Mucosa of descending colon (tissue), 3 donors: ENCODE data around the gene PITRM1. TPM values are rescaled to one million over a fixed set of nuclear protein-coding genes. Genes with fewer than 3 reads are reported as not detected.
"Not testable (repeated sequence)": the region's sequence is repeated elsewhere in the genome, so short reads cannot be mapped to it uniquely, and the experiment has no call there.

Experiments used
- ATAC-seq: fragments of 200-7000 bp; cut with Tn5 transposase; one replicate; pipeline ENCODE4 v1.9.1; 2020; ENCODE audit warnings: mild to moderate bottlenecking, moderate library complexity
- DNase-seq, 3 donors: peaks; one replicate each; pipeline ENCODE4 v3.0.0-alpha.2; 2020
- H3K36me3 ChIP-seq: fragments of 200-600 bp; one replicate; pipeline ENCODE4 v1.8.0; 2021; ENCODE audit warnings: low read depth, mild to moderate bottlenecking
- H3K4me1 ChIP-seq: fragments of 200-600 bp; one replicate; pipeline ENCODE4 v1.8.0; 2021; ENCODE audit warnings: low read depth, mild to moderate bottlenecking
- H3K4me3 ChIP-seq: fragments of 200-600 bp; one replicate; pipeline ENCODE4 v1.8.0; 2021; ENCODE audit warnings: mild to moderate bottlenecking
- H3K9me3 ChIP-seq: fragments of 200-600 bp; one replicate; pipeline ENCODE4 v1.8.0; 2021; ENCODE audit warnings: mild to moderate bottlenecking
- intact Hi-C, 2 donors: fragments of 100-400 bp; cut with DNase I in 1 of 2; cut with micrococcal nuclease in 1 of 2; formaldehyde crosslinking; loops; one replicate each; pipeline versions ENCODE4 v1.11.0 to v1.11.1; 2022; cut with DNase I, micrococcal nuclease
- total RNA-seq, 3 donors: library from RNA; stranded (reverse); fragmentation: NEBNext Ultra II Directional in 2 of 3; extraction: Animal tissue kit (Norgen Biotek cat#: 25700) in 2 of 3; gene quantifications; one replicate each; pipeline versions ENCODE4 v1.2.1 to v1.2.4, GENCODE V29; 2021 to 2023
- TF ChIP-seq, protein P1 (sequence below): fragments of 200-600 bp; IDR thresholded peaks from one replicate; pipeline ENCODE4 v1.8.0; 2022; ENCODE audit warnings: antibody characterized with exemption, mild to moderate bottlenecking
- donor health status: DM: no; HTN: no; CAD: no; lungs with moderate emphysema.
- donor health status: DM: no; HTN: no; CAD: no.
- donor health status: DM: no; HTN: yes; CAD: no.

PITRM1 gene
- total RNA-seq, 3 donors from 2014 or later, result 50.8 to 53.9 (median 51.3) TPM

- Histone ChIP-seq H3K4me3 (no peak overlapping the region), H3K36me3 (no peaks in the 10 kb centered on the region), H3K9me3 (no peaks in the 10 kb centered on the region), H3K4me1 (no peaks in the 10 kb centered on the region)
- TF ChIP-seq, protein P1, sequence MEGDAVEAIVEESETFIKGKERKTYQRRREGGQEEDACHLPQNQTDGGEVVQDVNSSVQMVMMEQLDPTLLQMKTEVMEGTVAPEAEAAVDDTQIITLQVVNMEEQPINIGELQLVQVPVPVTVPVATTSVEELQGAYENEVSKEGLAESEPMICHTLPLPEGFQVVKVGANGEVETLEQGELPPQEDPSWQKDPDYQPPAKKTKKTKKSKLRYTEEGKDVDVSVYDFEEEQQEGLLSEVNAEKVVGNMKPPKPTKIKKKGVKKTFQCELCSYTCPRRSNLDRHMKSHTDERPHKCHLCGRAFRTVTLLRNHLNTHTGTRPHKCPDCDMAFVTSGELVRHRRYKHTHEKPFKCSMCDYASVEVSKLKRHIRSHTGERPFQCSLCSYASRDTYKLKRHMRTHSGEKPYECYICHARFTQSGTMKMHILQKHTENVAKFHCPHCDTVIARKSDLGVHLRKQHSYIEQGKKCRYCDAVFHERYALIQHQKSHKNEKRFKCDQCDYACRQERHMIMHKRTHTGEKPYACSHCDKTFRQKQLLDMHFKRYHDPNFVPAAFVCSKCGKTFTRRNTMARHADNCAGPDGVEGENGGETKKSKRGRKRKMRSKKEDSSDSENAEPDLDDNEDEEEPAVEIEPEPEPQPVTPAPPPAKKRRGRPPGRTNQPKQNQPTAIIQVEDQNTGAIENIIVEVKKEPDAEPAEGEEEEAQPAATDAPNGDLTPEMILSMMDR, result no peak
- intact Hi-C loops, result no loop called here
- ATAC-seq, result no peak
- DNase-seq, result no peak
These were observed 6.6 kb upstream of the PITRM1 start for GRCh38 chr10:3179174-3179573.

DNA sequence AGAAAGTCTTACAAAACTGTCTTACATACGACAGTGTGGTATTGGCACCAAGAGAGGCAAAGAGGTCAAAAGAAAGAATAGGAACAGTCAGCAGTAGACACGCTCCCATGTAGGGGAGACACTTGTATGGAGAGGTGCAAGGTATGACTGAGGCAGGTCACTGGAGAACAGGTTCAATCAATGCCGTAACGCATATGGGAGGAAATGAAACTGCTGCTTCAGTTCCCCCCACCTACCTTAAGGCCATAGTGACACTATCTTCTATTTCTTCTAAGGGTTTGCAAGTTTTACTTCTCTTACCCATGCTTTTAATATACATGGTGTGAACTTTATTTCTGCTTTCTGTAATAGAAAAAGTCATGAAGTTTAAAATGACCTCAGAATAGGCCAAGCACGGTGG, 5.5 kb upstream of the PITRM1 start:
- ATAC-seq, result no peak
- DNase-seq, result no peak
- Histone ChIP-seq H3K36me3 (no peaks in the 10 kb centered on the region), H3K9me3 (no peaks in the 10 kb centered on the region), H3K4me1 (no peaks in the 10 kb centered on the region), H3K4me3 (no peak overlapping the region)
- TF ChIP-seq, protein P1, result no peak
- intact Hi-C loops, result no loop called here

GRCh38 chr10:3173171-3173878, 743 bp upstream of the PITRM1 start:
- intact Hi-C loops, result no loop called here
- peak; percentile 96 to 98 (median 97) for DNase-seq

GRCh38 chr10:3172081-3172445, 519 bp downstream of the PITRM1 start:
- no peaks in the 10 kb centered on the region for H3K9me3 ChIP-seq

More at GRCh38 chr10:3173171-3173878, 743 bp upstream of the PITRM1 start:
- TF ChIP-seq, protein P1, result no peak
- Histone ChIP-seq H3K36me3 (no peaks in the 10 kb centered on the region), H3K4me1 (peaks cover 8% of the 10 kb centered on the region), H3K9me3 (no peaks in the 10 kb centered on the region), H3K4me3 (no peak overlapping the region)
- peak; percentile 83 for ATAC-seq

GRCh38 chr10:3171488-3171887, 1.1 kb downstream of the PITRM1 start:
- peak in 1 of 3 donors; percentile 31 for DNase-seq
- H3K4me3 ChIP-seq, H3K9me3 ChIP-seq, H3K4me1 ChIP-seq, H3K36me3 ChIP-seq, intact Hi-C loops, ATAC-seq: not testable (repeated sequence)

More at GRCh38 chr10:3172081-3172445, 519 bp downstream of the PITRM1 start:
- TF ChIP-seq, protein P1, result no peak
- intact Hi-C loops, result no loop called here
- Histone ChIP-seq H3K4me1 (peaks cover 8% of the 10 kb centered on the region), H3K36me3 (no peaks in the 10 kb centered on the region), H3K4me3 (peak overlapping the region; percentile 36)
- no peak for DNase-seq
- peak; percentile 0 for ATAC-seq

- Histone ChIP-seq H3K4me1 (peaks cover 8% of the 10 kb centered on the region), H3K9me3 (no peaks in the 10 kb centered on the region), H3K4me3 (no peak overlapping the region), H3K36me3 (no peaks in the 10 kb centered on the region)
- ATAC-seq (no peak), DNase-seq (no peak)
- TF ChIP-seq, protein P1, result no peak
- intact Hi-C loops, result no loop called here
These were observed 2.9 kb downstream of the PITRM1 start for GRCh38 chr10:3169673-3170072.
